ENCODE data around the gene CCDC120. TPM values are rescaled to one million over a fixed set of nuclear protein-coding genes. Genes with fewer than 3 reads are reported as not detected.
A peak's percentile ranks its signal among the peaks of the same experiment; 100 is the strongest.

The CCDC120 gene
- total RNA-seq, 2 experiments from 2014 or later, result 5.0 to 5.4 TPM

DNA sequence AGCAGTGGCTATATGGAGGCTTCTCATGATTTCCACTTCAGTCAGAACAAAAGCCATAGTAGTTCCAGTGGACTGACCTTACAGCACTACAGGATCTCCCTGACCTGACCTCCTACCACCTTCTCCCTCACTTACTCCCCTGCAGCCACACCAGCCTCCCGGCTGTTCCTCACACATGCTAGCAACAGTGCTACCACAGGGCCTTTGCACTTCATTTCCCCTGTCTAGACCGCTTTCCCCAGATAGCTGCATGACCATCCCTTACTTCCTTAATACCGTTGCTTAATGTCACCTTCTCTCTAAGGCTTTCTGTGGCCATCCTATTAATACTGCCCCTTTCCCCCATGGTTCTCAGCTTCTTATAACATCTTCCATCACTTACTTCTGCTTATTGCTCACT is 51.6 kb downstream of the CCDC120 start:
- no peaks in the 10 kb centered on the region for H3K9me3 Mint-ChIP-seq (ENCODE audit: insufficient read depth)
- H3K27ac Mint-ChIP-seq, result peak overlapping the region; percentile 14
- H3K27me3 Mint-ChIP-seq (ENCODE audit: low read depth), result no peaks in the 10 kb centered on the region
- CTCF ChIA-PET, result no interaction called here
- ATAC-seq (no peak), DNase-seq (no peak)
- no peak overlapping the region for H3K4me3 Mint-ChIP-seq
- no peaks in the 10 kb centered on the region for H3K4me1 Mint-ChIP-seq (ENCODE audit: low read depth)
- POLR2A ChIA-PET, result no interaction called here
- peaks cover 23% of the 10 kb centered on the region for H3K36me3 Mint-ChIP-seq (ENCODE audit: low read depth)

DNA sequence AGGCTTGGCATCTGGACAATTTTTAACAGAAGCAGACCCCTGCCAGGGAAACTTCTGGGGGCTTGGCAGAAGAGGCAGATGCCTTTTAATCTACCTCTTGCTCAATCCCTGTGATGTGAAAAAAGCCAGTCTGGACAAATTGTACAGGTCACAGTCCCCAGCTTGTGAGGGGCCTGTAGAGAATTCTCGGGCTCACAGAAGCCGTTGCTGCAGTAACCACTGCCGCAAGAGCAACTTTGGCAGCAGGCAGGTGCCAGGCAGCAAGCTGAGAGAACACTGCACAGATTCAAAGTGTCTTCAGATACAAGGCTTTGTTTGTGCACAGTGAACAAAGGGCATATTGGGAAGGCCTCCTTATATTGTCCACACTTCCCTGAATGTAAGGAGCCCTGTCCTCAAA is 53.0 kb downstream of the CCDC120 start:
- no peak overlapping the region for H3K27ac Mint-ChIP-seq

DNA sequence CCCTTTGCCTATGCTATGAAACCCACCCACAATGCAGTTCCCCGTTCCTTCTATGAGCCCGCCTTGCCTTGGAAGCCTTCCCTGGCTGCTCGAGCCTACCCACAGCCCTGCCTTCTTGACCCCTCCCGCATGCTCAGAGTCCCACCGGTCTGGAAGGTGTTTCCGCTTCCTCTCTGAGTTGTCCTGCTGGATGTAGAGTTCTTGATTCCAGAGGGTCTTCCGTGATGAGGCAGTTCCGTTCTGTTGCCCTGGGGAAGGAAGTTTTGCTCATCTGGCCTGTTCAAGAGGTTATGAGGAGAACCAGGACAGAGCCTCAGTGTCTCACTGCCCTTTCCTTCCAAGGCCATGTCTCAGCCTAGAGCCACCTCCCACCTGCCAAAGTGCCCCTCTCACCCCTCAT is 57.3 kb downstream of the CCDC120 start:
- ATAC-seq (no peak), DNase-seq (no peak)
- Mint-ChIP-seq H3K4me3 (no peak overlapping the region), H3K27ac (peak overlapping the region; percentile 81), H3K27me3 (ENCODE audit: low read depth) (no peaks in the 10 kb centered on the region), H3K36me3 (ENCODE audit: low read depth) (peaks cover 41% of the 10 kb centered on the region), H3K9me3 (ENCODE audit: insufficient read depth) (no peaks in the 10 kb centered on the region), H3K4me1 (ENCODE audit: low read depth) (peaks cover 19% of the 10 kb centered on the region)
- CTCF ChIA-PET, result no interaction called here
- POLR2A ChIA-PET, result no interaction called here

More for the DNA sequence above, 53.0 kb downstream of the CCDC120 start:
- H3K27me3 Mint-ChIP-seq (ENCODE audit: low read depth), result no peaks in the 10 kb centered on the region
- peaks cover 33% of the 10 kb centered on the region for H3K36me3 Mint-ChIP-seq (ENCODE audit: low read depth)
- no peak for DNase-seq
- H3K4me3 Mint-ChIP-seq, result no peak overlapping the region
- POLR2A ChIA-PET, result no interaction called here
- ATAC-seq, result no peak
- H3K9me3 Mint-ChIP-seq (ENCODE audit: insufficient read depth), result no peaks in the 10 kb centered on the region
- peaks cover 7% of the 10 kb centered on the region for H3K4me1 Mint-ChIP-seq (ENCODE audit: low read depth)
- CTCF ChIA-PET, result no interaction called here

DNA sequence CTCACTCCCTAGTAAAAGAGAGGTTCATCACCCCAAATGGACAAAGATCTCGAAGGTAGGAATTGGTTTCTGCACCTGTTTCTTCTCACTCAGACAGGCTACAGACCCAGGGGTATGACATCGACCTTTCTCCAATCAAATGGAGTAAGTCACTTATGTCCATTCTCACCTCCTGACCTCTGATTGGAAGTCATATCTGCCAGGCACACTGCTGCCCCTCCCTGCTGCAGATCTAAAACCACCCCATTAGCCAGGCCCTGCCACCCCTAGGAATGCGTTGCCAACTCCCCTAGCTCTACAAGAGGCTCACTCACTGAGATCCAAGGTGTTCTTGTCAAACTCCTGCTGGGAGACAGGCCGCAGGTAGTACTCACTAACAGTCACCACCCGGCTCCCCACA is 57.9 kb downstream of the CCDC120 start:
- CTCF ChIA-PET, result no interaction called here
- Mint-ChIP-seq H3K4me3 (peak overlapping the region; percentile 34), H3K27ac (peak overlapping the region; percentile 81), H3K4me1 (ENCODE audit: low read depth) (peaks cover 24% of the 10 kb centered on the region), H3K36me3 (ENCODE audit: low read depth) (peaks cover 45% of the 10 kb centered on the region), H3K9me3 (ENCODE audit: insufficient read depth) (no peaks in the 10 kb centered on the region), H3K27me3 (ENCODE audit: low read depth) (no peaks in the 10 kb centered on the region)
- DNase-seq (no peak), ATAC-seq (no peak)
- POLR2A ChIA-PET, result no interaction called here

DNA sequence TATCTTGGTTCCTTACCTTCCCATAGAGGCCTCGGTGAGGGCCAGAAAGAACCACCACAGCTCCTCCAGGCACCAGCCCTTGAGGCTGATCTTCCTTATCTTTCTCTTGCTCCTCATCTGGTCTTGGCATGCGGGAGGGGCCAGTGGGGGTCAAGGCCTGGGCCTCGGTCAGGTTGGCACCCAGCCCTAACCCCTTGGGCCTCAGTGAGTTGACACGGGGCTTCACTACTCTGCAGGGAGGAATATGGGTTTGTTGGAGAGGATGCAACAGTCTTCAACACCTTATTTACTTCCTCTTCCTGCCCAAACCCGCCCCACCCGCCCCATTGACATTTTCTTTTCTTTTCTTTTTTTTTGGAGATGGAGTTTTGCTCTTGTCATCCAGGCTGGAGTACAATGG is 58.8 kb downstream of the CCDC120 start:
- Mint-ChIP-seq H3K27ac (peak overlapping the region; percentile 95), H3K36me3 (ENCODE audit: low read depth) (peaks cover 40% of the 10 kb centered on the region), H3K9me3 (ENCODE audit: insufficient read depth) (no peaks in the 10 kb centered on the region), H3K4me3 (peak overlapping the region; percentile 77), H3K27me3 (ENCODE audit: low read depth) (no peaks in the 10 kb centered on the region), H3K4me1 (ENCODE audit: low read depth) (peaks cover 31% of the 10 kb centered on the region)
- POLR2A ChIA-PET, result no interaction called here
- CTCF ChIA-PET, result no interaction called here
- ATAC-seq (no peak), DNase-seq (no peak)

Other genes starting within 250 kb of the CCDC120 start
- gene ERAS, start 232.5 kb upstream of the CCDC120 start, total RNA-seq, result not detected
- not detected for gene PCSK1N, start 223.4 kb upstream of the CCDC120 start, total RNA-seq
- 10 to 100 TPM; 41.6 to 44.1 TPM for gene TIMM17B, start 161.2 kb upstream of the CCDC120 start, total RNA-seq
- gene PQBP1, start 161.1 kb upstream of the CCDC120 start, total RNA-seq, result 10 to 100 TPM; 63.9 to 70.8 TPM
- 10 to 100 TPM; 14.8 to 15.3 TPM for gene SLC35A2, start 147.4 kb upstream of the CCDC120 start, total RNA-seq
- 10 to 100 TPM; 51.3 to 53.6 TPM for gene PIM2, start 140.0 kb upstream of the CCDC120 start, total RNA-seq
- 10 to 100 TPM; 40.0 to 41.7 TPM for gene OTUD5, start 101.4 kb upstream of the CCDC120 start, total RNA-seq
- gene KCND1, start 87.2 kb upstream of the CCDC120 start, total RNA-seq, result 1 to 10 TPM; 3.5 to 4.6 TPM
- 10 to 100 TPM; 81.8 to 82.7 TPM for gene GRIPAP1, start 56.7 kb upstream of the CCDC120 start, total RNA-seq
- gene TFE3, start 15.6 kb upstream of the CCDC120 start, total RNA-seq, result 10 to 100 TPM; 17.6 to 18.2 TPM
- 10 to 100 TPM; 19.7 to 22.6 TPM for gene PRAF2, start 15.0 kb downstream of the CCDC120 start, total RNA-seq
- 10 to 100 TPM; 29.1 to 29.4 TPM for gene WDR45, start 20.9 kb downstream of the CCDC120 start, total RNA-seq
- 10 to 100 TPM; 26.1 to 26.2 TPM for gene GPKOW, start 64.7 kb downstream of the CCDC120 start, total RNA-seq
- 1 to 10 TPM in 1 of 2 experiments, under 1 TPM in 1; 0.97 to 1.5 TPM for gene MAGIX, start 103.8 kb downstream of the CCDC120 start, total RNA-seq
- gene PLP2, start 112.9 kb downstream of the CCDC120 start, total RNA-seq, result 100 to 1,000 TPM; 203 to 214 TPM
- 10 to 100 TPM; 13.9 TPM for gene PRICKLE3, start 127.4 kb downstream of the CCDC120 start, total RNA-seq
- gene SYP, start 141.2 kb downstream of the CCDC120 start, total RNA-seq, result 1 to 10 TPM; 1.1 to 2.6 TPM
- under 1 TPM; 0.11 to 0.18 TPM for gene CACNA1F, start 174.3 kb downstream of the CCDC120 start, total RNA-seq
- 10 to 100 TPM; 27.3 to 32.2 TPM for gene CCDC22, start 176.5 kb downstream of the CCDC120 start, total RNA-seq
- gene FOXP3, start 205.7 kb downstream of the CCDC120 start, total RNA-seq, result 10 to 100 TPM; 14.6 to 15.4 TPM
- gene PPP1R3F, start 210.8 kb downstream of the CCDC120 start, total RNA-seq, result 1 to 10 TPM; 8.0 to 8.5 TPM
- not detected for gene GAGE10, start 244.6 kb downstream of the CCDC120 start, total RNA-seq

Measured in activated CD8-positive, alpha-beta T cell treated with anti-CD3 and anti-CD28 coated beads, Interleukin-2, amount 10 ng/mL, durations not matched to agents 7 days and 5 days (primary cell).